K562 (cell line): ENCODE data around the gene ELOVL5. TPM values are rescaled to one million over a fixed set of nuclear protein-coding genes. Genes with fewer than 3 reads are reported as not detected.
A peak's percentile ranks its signal among the peaks of the same experiment; 100 is the strongest.

Source experiments
- BCL6 ChIP-seq: fragments of 250-450 bp; sonication (Bioruptor Pico); IDR thresholded peaks from 2 replicates; pipeline ENCODE4 v1.4.0; 2020
- BDP1 ChIP-seq: IDR thresholded peaks from 3 replicates; pipeline ENCODE4 v1.6.1; 2011; ENCODE audit not compliant: insufficient read length, insufficient read depth
- CEBPG ChIP-seq, 3 experiments: fragments of 200-800 bp in 1 of 3; sonication (Bioruptor generic) in 1 of 3; sonication (generic) in 1 of 3; formaldehyde crosslinking in 1 of 3; IDR thresholded peaks in 2 of 3; conservative IDR thresholded peaks in 1 of 3; 2 replicates each; pipeline versions ENCODE4 v1.6.1 to v1.8.0; 2016 to 2022; ENCODE audit warnings: missing compliant biosample characterization in 2 of 3, missing genetic modification characterization in 2 of 3, mild to moderate bottlenecking in 1 of 3, missing genetic modification reagents in 1 of 3
- CREM ChIP-seq: IDR thresholded peaks from 2 replicates; pipeline ENCODE4 v1.6.1; 2014; ENCODE audit warnings: antibody characterized with exemption, low read depth
- E2F4 ChIP-seq: sonication (generic); formaldehyde crosslinking; IDR thresholded peaks from 2 replicates; pipeline ENCODE4 v1.8.0; 2022; ENCODE audit warnings: mild to moderate bottlenecking, low read depth, missing genetic modification reagents
- HDAC8 ChIP-seq: fragments of 450-650 bp; IDR thresholded peaks from 2 replicates; pipeline ENCODE4 v1.6.1; 2016; ENCODE audit warnings: mild to moderate bottlenecking, missing genetic modification characterization, moderate library complexity, missing compliant biosample characterization
- KHSRP ChIP-seq: fragments of 450-650 bp; IDR thresholded peaks from 2 replicates; pipeline ENCODE4 v1.6.1; 2017
- L3MBTL2 ChIP-seq: fragments of 450-650 bp; IDR thresholded peaks from 2 replicates; pipeline ENCODE4 v1.6.1; 2016; ENCODE audit warnings: mild to moderate bottlenecking, moderate library complexity
- MECOM ChIP-seq: fragments of 250-450 bp; sonication (Bioruptor Pico); IDR thresholded peaks from 2 replicates; pipeline ENCODE4 v1.8.0; 2022; ENCODE audit warnings: inconsistent platforms
- NR4A1 ChIP-seq, 2 experiments: fragments of 250-450 bp in 1 of 2; fragments of 450-650 bp in 1 of 2; sonication (Bioruptor Pico) in 1 of 2; IDR thresholded peaks; 2 replicates each; pipeline versions ENCODE4 v1.4.0 to v1.6.1; 2016 to 2020; ENCODE audit warnings: mild to moderate bottlenecking in 2 of 2, missing compliant biosample characterization in 1 of 2, missing genetic modification characterization in 1 of 2, moderate library complexity in 1 of 2
- POLR3A ChIP-seq: IDR thresholded peaks from 2 replicates; pipeline ENCODE4 v1.6.1; 2011; ENCODE audit warnings: borderline replicate concordance, mild to moderate bottlenecking, moderate library complexity; ENCODE audit not compliant: insufficient read length, insufficient read depth; ENCODE audit errors: extremely low read depth
- PRPF4 ChIP-seq: fragments of 200-400 bp; formaldehyde crosslinking; IDR thresholded peaks from one replicate; pipeline ENCODE4 v1.6.1; 2017; ENCODE audit warnings: low read length, low read depth, mild to moderate bottlenecking; ENCODE audit not compliant: insufficient read depth, poor library complexity, severe bottlenecking
- SMAD1 ChIP-seq: fragments of 150-350 bp; IDR thresholded peaks from 2 replicates; pipeline ENCODE4 v1.6.1; 2014; ENCODE audit warnings: low read length, low read depth; ENCODE audit not compliant: partially characterized antibody
- UBTF ChIP-seq, 2 experiments: IDR thresholded peaks; 2 replicates each; pipeline ENCODE4 v1.6.1; 2012; ENCODE audit warnings: improper control_type of control experiment in 2 of 2, low read depth in 2 of 2, low read length in 2 of 2, borderline replicate concordance in 1 of 2
- ZBTB17 ChIP-seq: fragments of 450-650 bp; formaldehyde crosslinking; IDR thresholded peaks from 2 replicates; pipeline ENCODE4 v1.4.0; 2020; ENCODE audit warnings: mild to moderate bottlenecking
- ZEB2 ChIP-seq: fragments of 450-650 bp; IDR thresholded peaks from 2 replicates; pipeline ENCODE4 v1.6.1; 2016
- ZNF121 ChIP-seq: sonication (generic); formaldehyde crosslinking; conservative IDR thresholded peaks from 2 replicates; pipeline ENCODE4 v1.8.0; 2022; ENCODE audit warnings: missing genetic modification reagents
- ZNF24 ChIP-seq: fragments of 450-650 bp; IDR thresholded peaks from 2 replicates; pipeline ENCODE4 v1.6.1; 2016
- ZNF444 ChIP-seq: fragments of 250-450 bp; sonication (Bioruptor Pico); IDR thresholded peaks from 2 replicates; pipeline ENCODE4 v1.4.0; 2020; ENCODE audit warnings: mild to moderate bottlenecking, moderate library complexity
- ZNF511 ChIP-seq: sonication (generic); formaldehyde crosslinking; IDR thresholded peaks from 2 replicates; pipeline ENCODE4 v1.8.0; 2022; ENCODE audit warnings: mild to moderate bottlenecking, missing genetic modification reagents
- ZNF512 ChIP-seq: IDR thresholded peaks from 2 replicates; pipeline ENCODE4 v1.6.1; 2016; ENCODE audit warnings: missing genetic modification characterization, missing compliant biosample characterization
- ZNF766 ChIP-seq: fragments of 200-800 bp; sonication (Bioruptor generic); conservative IDR thresholded peaks from 2 replicates; pipeline ENCODE4 v1.6.1; 2016; ENCODE audit warnings: missing genetic modification characterization, missing compliant biosample characterization
- polyA plus RNA-seq, 8 experiments: library from polyadenylated mRNA; depleted of rRNA in 4 of 8; stranded (reverse) in 5 of 8; unstranded in 3 of 8; fragments of >200 nt; fragmentation: Nextera tagmentation in 2 of 8; fragmentation: Illumina TruSeq in 1 of 8; extraction: Ambion mirVana in 2 of 8; extraction: Trizol in 1 of 8; gene quantifications; 2 replicates each; pipeline versions ENCODE4 v1.2.1 to v1.2.3, GENCODE V29; 2011 to 2014; ENCODE audit warnings: inconsistent platforms in 1 of 8, missing spikeins in 1 of 8
- total RNA-seq, 7 experiments: library from RNA; depleted of rRNA in 6 of 7; stranded (reverse); fragments of >200 nt in 6 of 7; fragmentation: Illumina TruSeq in 2 of 7; extraction: Trizol in 2 of 7; gene quantifications; 2 replicates each; pipeline versions ENCODE4 v1.2.1 to v1.2.3, GENCODE V29; 2011 to 2021; ENCODE audit warnings: low replicate concordance in 1 of 7

Gene ELOVL5
- total and polyA plus RNA-seq, 9 of the 15 experiments (the other 6 are each of a cell fraction or from before 2014, with no cell fraction given) = 70.6 to 245 (median 132) TPM

GRCh38 chr6:53358440-53359094 is 9.8 kb upstream of the ELOVL5 start (continued):
- TF ChIP-seq ZNF512 (tag) (no peak), POLR3A (no peak), ZBTB17 (CRISPR knock-in tag) (no peak), ZNF766 (CRISPR knock-in tag) (no peak; the same call in 1 of the 2 replicates), ZNF121 (peak; percentile 99), L3MBTL2 (peak; percentile 88), NR4A1 (CRISPR knock-in tag; IDR thresholded peaks at IDR 0.05) (no peak), NR4A1 (tag; IDR thresholded peaks at IDR 0.05) (peak; percentile 66; the same call in 1 of the 2 replicates), ZNF511 (CRISPR knock-in tag) (no peak), CEBPG (CRISPR knock-in tag; IDR thresholded peaks at IDR 0.05) (no peak), CEBPG (tag; conservative IDR thresholded peaks at IDR 0.05 in 1 of 2, IDR thresholded peaks at IDR 0.05 in 1 of 2) (peak in 1 of 2 experiments; percentile 16; a peak in 1 of 4 replicates), SMAD1 (no peak), BCL6 (CRISPR knock-in tag) (no peak), ZNF444 (no peak), ZNF24 (no peak), MECOM (0 out of 2 replicates have a peak, but pooled peaks have one; percentile 22), PRPF4 (no peak), BDP1 (no peak), HDAC8 (0 out of 2 replicates have a peak, but pooled peaks have one; percentile 18), UBTF (IDR thresholded peaks at IDR 0.05; ENCODE audit: borderline replicate concordance in 1 of 2, low read depth in 2 of 2, low read length in 2 of 2) (no peak), CREM (no peak), E2F4 (CRISPR knock-in tag) (no peak), KHSRP (no peak), ZEB2 (peak; percentile 53; the same call in 1 of the 2 replicates)
